H4 (cell line): ENCODE results near the gene WHRN. TPM values are rescaled to one million over a fixed set of nuclear protein-coding genes. Genes with fewer than 3 reads are reported as not detected.

ENCODE experiments used
- DNase-seq: peaks from one replicate; pipeline ENCODE4 v3.0.0-alpha.2; 2015; ENCODE audit warnings: low spot score
- total RNA-seq: library from RNA; depleted of rRNA; stranded (reverse); fragments of >200 nt; shearing (Covaris generic); gene quantifications from 2 replicates; pipeline ENCODE4 v1.2.3, GENCODE V29; 2014

WHRN gene
- total RNA-seq, 1 experiment from 2014 or later: 1.5 TPM

- no peak for DNase-seq
These were observed 122.4 kb downstream of the WHRN start for GRCh38 chr9:114382699-114383520.

GRCh38 chr9:114378883-114379282 is 126.4 kb downstream of the WHRN start:
- DNase-seq: no peak

GRCh38 chr9:114378016-114378415 is 127.3 kb downstream of the WHRN start:
- DNase-seq: no peak

- no peak for DNase-seq
These were observed 128.5 kb downstream of the WHRN start for GRCh38 chr9:114376586-114377445.

GRCh38 chr9:114375386-114376175 is 129.7 kb downstream of the WHRN start:
- DNase-seq: no peak

GRCh38 chr9:114374936-114375335 is 130.3 kb downstream of the WHRN start:
- DNase-seq: no peak

- DNase-seq: no peak
These were observed 131.1 kb downstream of the WHRN start for GRCh38 chr9:114373960-114374730.

- DNase-seq: no peak
These were observed 132.3 kb downstream of the WHRN start for GRCh38 chr9:114372921-114373448.

- no peak for DNase-seq
These were observed 133.0 kb downstream of the WHRN start for GRCh38 chr9:114371973-114372917.

- no peak for DNase-seq
These were observed 133.8 kb downstream of the WHRN start for GRCh38 chr9:114371343-114371944.

- DNase-seq: no peak
These were observed 134.3 kb downstream of the WHRN start for GRCh38 chr9:114370968-114371320.

- DNase-seq: no peak
These were observed 134.9 kb downstream of the WHRN start for GRCh38 chr9:114370251-114370967.

GRCh38 chr9:114369216-114370130 is 135.8 kb downstream of the WHRN start:
- DNase-seq: peak; percentile 42

GRCh38 chr9:114367772-114368569 is 137.3 kb downstream of the WHRN start:
- no peak for DNase-seq

GRCh38 chr9:114367366-114367765 is 137.9 kb downstream of the WHRN start:
- no peak for DNase-seq

GRCh38 chr9:114366334-114367128 is 138.7 kb downstream of the WHRN start:
- peak; percentile 92 for DNase-seq
